Stimulated activated CD4-positive, alpha-beta T cell treated with anti-CD3 and anti-CD28 coated beads, Interleukin-15, amount 100 ng/mL, for 48 hours (primary cell): ENCODE data around the gene AGPAT4.

ENCODE experiments used
- DNase-seq, 2 donors: peaks; one replicate each; pipeline ENCODE4 v3.0.0-alpha.2; 2020; ENCODE audit warnings: low read depth in 2 of 2

Gene AGPAT4

GRCh38 chr6:161255518-161255917, 18.3 kb downstream of the AGPAT4 start:
- DNase-seq: no peak

GRCh38 chr6:161254464-161255253, 19.2 kb downstream of the AGPAT4 start:
- DNase-seq: no peak

- no peak for DNase-seq
Observed at GRCh38 chr6:161254126-161254463, 19.8 kb downstream of the AGPAT4 start.

- DNase-seq: no peak
Observed at GRCh38 chr6:161251345-161251744, 22.5 kb downstream of the AGPAT4 start.

GRCh38 chr6:161249327-161249726, 24.5 kb downstream of the AGPAT4 start:
- no peak for DNase-seq

GRCh38 chr6:161246725-161247124, 27.1 kb downstream of the AGPAT4 start:
- no peak for DNase-seq

GRCh38 chr6:161245363-161245762, 28.5 kb downstream of the AGPAT4 start:
- no peak for DNase-seq

- no peak for DNase-seq
Observed at GRCh38 chr6:161244725-161245124, 29.1 kb downstream of the AGPAT4 start.

- no peak for DNase-seq
Observed at GRCh38 chr6:161242779-161243693, 30.8 kb downstream of the AGPAT4 start.

GRCh38 chr6:161242113-161242512, 31.7 kb downstream of the AGPAT4 start:
- DNase-seq: no peak

GRCh38 chr6:161239001-161239400, 34.9 kb downstream of the AGPAT4 start:
- DNase-seq: no peak

- no peak for DNase-seq
Observed at GRCh38 chr6:161238500-161238899, 35.4 kb downstream of the AGPAT4 start.

- DNase-seq: no peak
Observed at GRCh38 chr6:161238081-161238480, 35.8 kb downstream of the AGPAT4 start.

GRCh38 chr6:161237176-161237575, 36.7 kb downstream of the AGPAT4 start:
- DNase-seq: no peak

- no peak for DNase-seq
Observed at GRCh38 chr6:161235776-161236633, 37.9 kb downstream of the AGPAT4 start.

- DNase-seq: no peak
Observed at GRCh38 chr6:161233986-161234661, 39.7 kb downstream of the AGPAT4 start.

- DNase-seq: no peak
Observed at GRCh38 chr6:161232467-161232866, 41.4 kb downstream of the AGPAT4 start.

- DNase-seq: no peak
Observed at GRCh38 chr6:161232010-161232409, 41.9 kb downstream of the AGPAT4 start.

GRCh38 chr6:161230339-161230738, 43.5 kb downstream of the AGPAT4 start:
- no peak for DNase-seq

- no peak for DNase-seq
Observed at GRCh38 chr6:161228921-161229591, 44.8 kb downstream of the AGPAT4 start.

GRCh38 chr6:161228096-161228495, 45.8 kb downstream of the AGPAT4 start:
- no peak for DNase-seq
